GM19467 (cell line): Measurements from ENCODE around the gene RNU5B-1.

Experiments used
- ATAC-seq: cut with Tn5 transposase; IDR thresholded peaks from one replicate; pipeline ENCODE4 v1.9.1; 2021; ENCODE audit warnings: mild to moderate bottlenecking, moderate library complexity; ENCODE audit not compliant: unreplicated experiment

RNU5B-1 gene

GRCh38 chr15:65287520-65287855 lies 17.0 kb upstream of the RNU5B-1 start:
- no peak for ATAC-seq

GRCh38 chr15:65289261-65289854 lies 15.1 kb upstream of the RNU5B-1 start:
- no peak for ATAC-seq

- no peak for ATAC-seq
Measured at GRCh38 chr15:65290228-65290627, 14.2 kb upstream of the RNU5B-1 start.

- no peak for ATAC-seq
Measured at GRCh38 chr15:65292938-65293518, 11.4 kb upstream of the RNU5B-1 start.

- ATAC-seq = no peak
Measured at GRCh38 chr15:65298731-65299130, 5.7 kb upstream of the RNU5B-1 start.

GRCh38 chr15:65300924-65301441 lies 3.5 kb upstream of the RNU5B-1 start:
- no peak for ATAC-seq

- ATAC-seq = no peak
Measured at GRCh38 chr15:65302061-65302460, 2.4 kb upstream of the RNU5B-1 start.

GRCh38 chr15:65303687-65304380 lies 643 bp upstream of the RNU5B-1 start:
- peak; percentile 2 for ATAC-seq

GRCh38 chr15:65305150-65305758 lies 777 bp downstream of the RNU5B-1 start:
- ATAC-seq = no peak

- ATAC-seq = no peak
Measured at GRCh38 chr15:65305776-65306175, 1.3 kb downstream of the RNU5B-1 start.

- ATAC-seq = no peak
Measured at GRCh38 chr15:65306551-65306950, 2.1 kb downstream of the RNU5B-1 start.

- ATAC-seq = no peak
Measured at GRCh38 chr15:65307978-65308377, 3.5 kb downstream of the RNU5B-1 start.

- no peak for ATAC-seq
Measured at GRCh38 chr15:65309882-65310418, 5.5 kb downstream of the RNU5B-1 start.

GRCh38 chr15:65310431-65311137 lies 6.1 kb downstream of the RNU5B-1 start:
- ATAC-seq = no peak

- ATAC-seq = no peak
Measured at GRCh38 chr15:65311760-65312159, 7.3 kb downstream of the RNU5B-1 start.

GRCh38 chr15:65312400-65312916 lies 8.0 kb downstream of the RNU5B-1 start:
- ATAC-seq = no peak

GRCh38 chr15:65318870-65319356 lies 14.4 kb downstream of the RNU5B-1 start:
- ATAC-seq = no peak

GRCh38 chr15:65323071-65323511 lies 18.6 kb downstream of the RNU5B-1 start:
- no peak for ATAC-seq

- ATAC-seq = no peak
Measured at GRCh38 chr15:65326117-65326526, 21.6 kb downstream of the RNU5B-1 start.

GRCh38 chr15:65326818-65327217 lies 22.3 kb downstream of the RNU5B-1 start:
- ATAC-seq = no peak
